ENCODE results near the gene DLG2. TPM values are rescaled to one million over a fixed set of nuclear protein-coding genes. Genes with fewer than 3 reads are reported as not detected.

The DLG2 gene
- total and polyA plus RNA-seq, 2 of the 8 experiments (the other 6 are each of a cell fraction or from before 2014, with no cell fraction given) = 1.7 to 14.3 TPM

DNA sequence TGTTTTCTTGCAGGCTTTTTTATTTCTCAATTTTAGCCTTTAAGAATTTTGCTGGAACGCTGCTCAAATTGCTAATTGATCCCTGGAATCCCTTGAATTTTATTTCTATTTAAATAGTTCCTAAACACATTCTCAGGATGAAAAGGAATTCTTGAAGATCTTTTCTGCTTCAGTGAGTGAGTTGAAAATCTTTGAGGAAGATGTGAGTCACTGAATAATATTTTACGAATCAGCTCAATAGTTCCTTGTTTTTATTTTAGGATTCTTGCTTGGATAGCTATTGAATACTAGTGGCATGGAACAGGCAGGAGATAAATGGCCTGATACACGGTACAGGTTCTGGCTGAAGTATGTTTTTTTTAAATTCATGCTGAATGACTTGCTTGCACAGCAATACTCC lies 2146.3 kb downstream of the DLG2 start (continued):
- TF ChIP-seq HDAC2 (IDR thresholded peaks at IDR 0.05; ENCODE audit: borderline replicate concordance in 1 of 2, low read depth in 2 of 2, low read length in 2 of 2) = no peak
- TF ChIP-seq, protein P1, sequence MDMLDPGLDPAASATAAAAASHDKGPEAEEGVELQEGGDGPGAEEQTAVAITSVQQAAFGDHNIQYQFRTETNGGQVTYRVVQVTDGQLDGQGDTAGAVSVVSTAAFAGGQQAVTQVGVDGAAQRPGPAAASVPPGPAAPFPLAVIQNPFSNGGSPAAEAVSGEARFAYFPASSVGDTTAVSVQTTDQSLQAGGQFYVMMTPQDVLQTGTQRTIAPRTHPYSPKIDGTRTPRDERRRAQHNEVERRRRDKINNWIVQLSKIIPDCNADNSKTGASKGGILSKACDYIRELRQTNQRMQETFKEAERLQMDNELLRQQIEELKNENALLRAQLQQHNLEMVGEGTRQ (IDR thresholded peaks at IDR 0.05; ENCODE audit: low read length) = no peak
- no peak for TF ChIP-seq TEAD4 (IDR thresholded peaks at IDR 0.05; ENCODE audit: low read depth, low read length)
- TF ChIP-seq ZNF274 (IDR thresholded peaks at IDR 0.05; ENCODE audit: borderline replicate concordance, extremely low read depth, low read length) = no peak
- no peak for TF ChIP-seq JUND (IDR thresholded peaks at IDR 0.05; ENCODE audit: low read length)
